ENCODE measurements around the gene BEST2.
"Not testable (repeated sequence)": the region's sequence is repeated elsewhere in the genome, so short reads cannot be mapped to it uniquely, and the experiment has no call there.

The BEST2 gene

DNA sequence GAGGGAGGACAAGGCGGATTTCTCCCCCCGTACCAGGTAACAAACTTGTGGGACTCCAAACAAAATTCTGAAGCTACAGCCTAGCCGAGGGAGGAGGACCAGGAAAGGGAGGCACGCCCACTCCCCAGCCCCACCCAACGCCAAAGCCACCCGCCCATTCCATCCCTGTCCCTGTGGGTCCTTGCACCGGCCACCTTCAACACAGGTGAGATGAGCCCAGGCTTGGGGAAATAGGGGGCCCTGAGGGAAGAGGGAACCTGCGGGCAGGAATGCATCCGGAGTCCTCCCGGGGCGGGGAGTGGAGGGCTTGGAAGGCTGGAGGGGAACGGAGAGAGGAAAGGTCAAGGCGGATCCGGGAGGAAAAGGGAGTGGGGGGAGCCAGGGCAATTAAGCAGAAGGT, at the start of gene BEST2:
BEST2 (plus strand) TSS at position 157 of the 400 bp plus-strand sequence. CDS start 802 bp downstream, outside the sequence.
- no peak for DNase-seq (ENCODE audit: low spot score)

DNA sequence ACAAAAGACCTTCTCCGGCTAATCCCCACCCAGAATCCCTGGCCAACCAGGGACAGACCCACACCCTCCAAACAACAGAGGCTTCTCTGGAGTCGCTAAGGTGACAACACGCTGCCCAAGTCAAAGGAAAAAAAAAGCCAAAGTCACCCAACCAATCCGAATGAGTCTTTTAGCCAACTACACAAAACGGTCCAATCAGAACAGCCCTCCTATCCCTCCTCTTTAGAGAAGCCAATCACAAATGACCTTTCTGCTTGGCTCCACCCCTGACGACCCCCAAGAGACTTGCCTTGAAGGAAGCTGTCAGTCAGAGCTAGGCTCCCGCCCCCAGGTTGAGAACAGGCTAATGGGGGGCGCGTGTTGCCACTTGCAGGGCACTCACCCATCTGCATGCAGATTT, 48.5 kb upstream of the BEST2 start:
- DNase-seq (ENCODE audit: low spot score) = peak; percentile 39

DNA sequence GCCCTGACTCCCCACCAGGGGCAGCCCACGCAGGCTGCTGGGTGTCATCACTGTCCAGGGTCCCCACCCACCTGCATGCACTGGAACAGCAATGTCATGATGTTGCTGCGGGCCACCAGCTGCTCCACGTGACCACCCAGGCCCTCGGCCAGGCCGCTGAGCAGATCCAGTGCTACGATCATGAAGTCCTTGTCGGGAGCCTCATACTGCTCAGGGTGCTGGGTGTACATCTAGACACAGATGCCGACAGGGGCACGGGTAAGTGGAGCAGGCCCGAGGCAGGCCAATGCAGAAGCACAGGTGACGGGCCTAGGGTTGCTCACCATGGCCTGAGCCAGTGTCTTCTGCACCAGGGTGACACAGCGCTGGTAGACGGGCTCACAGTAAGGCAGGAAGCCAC, 46.4 kb upstream of the BEST2 start:
- DNase-seq (ENCODE audit: low spot score) = no peak

DNA sequence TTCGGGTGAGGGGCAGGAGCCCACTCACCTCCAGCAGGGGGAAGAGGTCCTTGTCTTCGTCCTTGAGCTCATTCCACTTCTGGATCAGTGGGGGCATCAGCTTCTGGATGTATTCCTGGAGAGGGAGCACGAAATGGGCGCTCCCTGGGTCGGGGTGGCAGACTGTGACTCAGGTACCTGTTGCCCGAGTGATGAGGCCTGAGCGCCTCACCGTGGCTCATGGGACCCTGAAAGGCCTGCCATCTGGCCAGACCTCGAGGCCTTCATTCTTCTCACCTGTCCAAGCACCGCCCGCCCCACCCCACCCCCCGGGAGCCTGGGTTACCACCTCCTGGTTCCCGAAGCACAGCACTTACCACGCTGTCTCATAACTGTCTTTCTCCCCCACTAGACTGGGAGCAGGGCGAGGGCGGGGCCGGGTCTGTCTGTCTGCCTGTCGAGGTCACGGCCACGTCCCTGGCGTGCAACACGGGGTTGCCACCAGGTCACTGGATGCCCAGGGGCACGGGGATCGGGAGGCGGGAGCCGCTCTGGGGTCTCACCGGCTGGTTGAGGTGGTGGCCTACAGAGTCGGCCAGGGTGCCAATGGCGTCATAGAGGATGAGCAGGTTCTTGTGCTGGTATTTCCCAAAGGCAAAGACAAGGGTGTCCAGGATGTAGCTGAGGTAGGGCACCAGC, 45.8 kb upstream of the BEST2 start:
- DNase-seq (ENCODE audit: low spot score) = no peak

DNA sequence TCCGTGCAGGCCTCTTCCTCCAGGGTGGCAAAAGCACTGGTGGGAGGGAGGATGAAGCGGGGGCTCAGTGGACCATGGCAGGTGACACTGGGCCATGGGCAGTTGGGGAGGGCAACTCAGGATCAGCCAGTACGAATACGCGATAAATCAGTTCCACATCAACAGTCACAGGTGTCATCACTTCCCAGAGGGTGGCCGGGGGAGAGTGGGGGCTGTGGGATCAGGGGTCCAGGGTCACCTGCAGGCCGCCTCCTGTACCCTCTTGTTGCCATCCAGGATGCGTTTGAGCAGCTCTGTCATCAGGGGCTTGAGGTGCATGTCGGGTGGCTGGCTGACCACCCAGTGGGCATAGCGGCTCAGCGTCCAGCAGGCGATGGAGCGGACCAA, 45.3 kb upstream of the BEST2 start:
- no peak for DNase-seq (ENCODE audit: low spot score)

DNA sequence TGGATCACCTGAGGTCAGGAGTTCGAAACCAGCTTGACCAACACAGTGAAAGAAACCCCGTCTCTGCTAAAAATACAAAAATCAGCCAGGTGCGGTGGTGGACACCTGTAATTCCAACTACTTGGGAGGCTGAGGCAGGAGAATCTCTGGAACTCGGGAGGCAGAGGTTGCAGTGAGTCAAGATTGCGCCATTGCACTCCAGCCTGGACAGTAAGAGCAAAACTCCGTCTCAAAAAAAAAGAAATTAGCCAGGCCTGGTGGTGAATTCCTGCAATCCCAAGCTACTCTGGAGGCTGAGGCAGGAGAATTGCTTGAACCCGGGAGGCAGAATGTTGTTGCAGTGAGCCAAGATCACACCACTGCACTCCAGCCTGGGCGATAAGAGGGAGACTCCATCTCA, 43.0 kb upstream of the BEST2 start:
- DNase-seq (ENCODE audit: low spot score) = no peak

DNA sequence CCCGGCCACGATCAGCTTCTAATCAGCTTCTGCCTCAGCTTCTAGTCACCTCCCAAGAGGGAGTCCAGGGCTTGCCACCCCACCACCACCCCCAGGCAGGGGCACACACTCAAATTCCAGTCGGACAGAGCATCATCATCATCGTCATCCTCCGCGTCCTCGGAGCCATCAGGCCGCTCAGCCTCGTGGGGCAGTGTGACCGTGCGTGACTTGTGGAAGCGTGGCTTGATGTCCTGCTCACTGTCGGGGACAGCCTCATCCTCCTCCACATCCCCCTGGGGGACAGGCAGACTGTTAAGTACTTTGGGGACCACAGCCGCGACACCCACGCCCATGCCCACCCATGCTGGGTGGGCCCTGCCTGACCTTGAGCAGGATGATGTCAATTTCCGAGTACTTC, 40.4 kb upstream of the BEST2 start:
- DNase-seq (ENCODE audit: low spot score) = no peak

DNA sequence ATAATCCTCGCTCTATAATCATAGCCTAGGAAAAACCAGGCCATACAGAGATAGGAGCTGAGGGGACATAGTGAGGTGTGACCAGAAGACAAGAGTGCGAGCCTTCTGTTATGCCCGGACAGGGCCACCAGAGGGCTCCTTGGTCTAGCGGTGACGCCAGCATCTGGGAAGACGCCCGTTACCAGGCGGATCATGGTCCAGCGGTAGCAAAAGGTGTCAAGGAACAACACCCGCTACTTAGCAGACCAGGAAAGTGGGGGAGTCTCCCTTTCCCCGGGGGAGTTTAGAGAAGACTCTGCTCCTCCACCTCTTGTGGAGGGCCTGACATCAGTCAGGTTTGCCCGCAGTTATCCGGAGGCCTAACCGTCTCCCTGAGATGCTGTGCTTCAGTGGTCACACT, 39.5 kb upstream of the BEST2 start:
- DNase-seq (ENCODE audit: low spot score) = not testable (repeated sequence)

DNA sequence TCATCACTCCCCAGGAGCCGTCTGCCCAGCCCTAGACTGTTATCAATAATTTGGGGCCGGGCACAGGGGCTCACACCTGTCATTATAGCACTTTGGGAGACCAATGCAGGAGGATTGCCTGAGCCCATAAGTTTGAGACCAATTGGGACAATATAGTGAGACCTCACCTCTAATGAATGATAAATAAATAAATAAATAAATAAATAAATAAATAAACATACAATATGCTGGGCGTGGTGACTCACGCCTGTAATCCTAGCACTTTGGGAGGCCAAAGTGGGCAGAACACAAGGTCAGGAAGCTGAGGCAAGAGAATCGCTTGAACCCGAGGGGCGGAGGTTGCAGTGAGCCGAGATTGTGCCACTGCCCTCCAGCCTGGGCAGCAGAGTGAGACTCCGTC, 38.3 kb upstream of the BEST2 start:
- not testable (repeated sequence) for DNase-seq (ENCODE audit: low spot score)

DNA sequence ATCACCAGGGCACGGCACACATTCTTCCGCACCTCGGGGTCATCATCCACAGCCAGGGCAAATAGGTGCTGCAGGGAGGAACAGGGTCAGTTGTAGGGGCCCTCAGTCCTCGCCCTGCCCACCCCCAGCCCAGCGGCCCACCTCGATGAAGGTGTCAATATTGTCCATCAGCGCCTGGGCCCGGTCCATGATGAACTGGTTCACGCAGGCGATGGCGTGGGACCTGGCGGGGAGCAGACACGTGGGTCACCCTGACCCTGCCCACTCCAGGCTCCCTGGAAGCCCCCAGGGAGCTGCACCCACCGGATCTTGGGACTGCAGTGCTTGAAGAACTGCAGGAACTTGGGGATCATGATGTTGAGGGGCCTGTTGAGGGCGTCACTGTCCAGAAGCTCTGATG, 36.5 kb upstream of the BEST2 start:
- DNase-seq (ENCODE audit: low spot score) = no peak

DNA sequence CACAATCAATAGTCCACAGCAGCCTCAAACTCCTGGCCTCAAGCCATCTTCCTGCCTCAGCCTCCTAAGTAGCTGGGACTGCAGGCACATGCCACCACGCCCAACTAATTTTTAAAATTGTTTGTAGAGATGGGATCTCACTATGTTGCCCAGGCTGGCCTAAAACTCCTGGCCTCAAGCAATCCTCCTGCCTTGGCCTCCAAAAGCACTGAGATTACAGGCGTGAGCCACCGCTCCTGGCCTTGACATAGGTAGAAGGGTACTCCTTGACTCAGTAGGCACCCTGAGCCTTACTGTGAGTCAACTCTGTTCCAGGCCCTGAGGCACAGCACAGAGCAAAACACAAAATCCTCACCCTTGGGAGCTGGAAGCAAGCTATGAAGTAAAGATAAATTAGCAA, 35.7 kb upstream of the BEST2 start:
- DNase-seq (ENCODE audit: low spot score) = no peak

DNA sequence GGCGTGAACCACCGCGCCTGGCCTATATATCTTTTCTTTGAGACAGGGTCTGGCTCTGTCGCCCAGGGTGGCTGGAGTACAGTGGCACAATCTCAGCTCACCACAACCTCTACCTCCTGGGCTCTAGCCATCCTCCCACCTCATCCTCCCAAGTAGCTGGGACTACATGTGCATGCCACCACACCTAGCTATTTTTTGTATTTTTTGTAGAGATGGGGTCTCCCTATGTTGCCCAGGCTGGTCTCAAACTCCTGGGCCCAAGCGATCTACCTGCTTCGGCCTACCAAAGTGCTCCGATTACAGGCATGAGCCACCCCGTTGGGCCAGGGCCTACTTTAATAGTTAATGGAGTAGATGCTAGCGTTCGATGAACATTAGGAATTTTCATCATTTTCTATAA, 31.3 kb upstream of the BEST2 start:
- no peak for DNase-seq (ENCODE audit: low spot score)

DNA sequence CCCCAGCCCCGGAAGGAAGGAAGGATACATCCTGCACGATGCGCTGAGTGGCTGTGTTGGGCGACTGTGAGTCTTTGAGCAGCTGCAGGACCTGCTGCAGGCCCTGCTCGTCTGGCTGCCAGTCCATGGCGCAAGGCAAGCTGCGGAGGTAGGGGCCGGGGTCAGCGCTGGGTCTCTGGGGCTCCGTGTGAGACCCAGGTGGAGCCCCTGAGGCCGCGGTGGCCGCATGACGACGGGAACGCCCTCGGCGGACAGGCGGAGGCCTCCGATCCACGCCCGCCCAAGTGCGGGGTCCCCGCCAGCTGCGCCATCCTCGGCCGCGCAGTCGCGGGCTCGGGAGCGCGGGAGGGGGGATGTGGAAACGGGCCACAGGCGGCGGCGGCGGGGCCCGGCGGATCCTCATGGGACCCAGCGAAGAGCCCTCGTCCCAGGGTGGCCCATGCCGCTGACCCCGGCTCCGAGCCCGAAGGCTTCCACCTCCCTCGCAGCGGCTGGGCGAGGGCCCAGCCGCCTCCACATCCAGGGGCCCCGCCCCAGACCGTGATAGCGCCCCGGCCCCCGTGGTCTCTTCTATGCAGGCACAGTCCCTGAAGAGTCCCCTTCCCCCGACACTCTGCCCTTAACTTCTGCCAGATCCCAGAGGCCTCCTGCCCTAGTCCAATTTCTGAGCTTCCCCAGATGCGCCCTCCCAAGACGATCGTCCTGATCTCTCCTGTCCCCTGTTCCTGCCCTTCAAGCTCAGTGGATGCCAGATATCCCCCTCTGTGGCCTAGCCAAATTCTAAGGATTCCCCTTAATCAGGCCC, 30.5 kb upstream of the BEST2 start:
- DNase-seq (ENCODE audit: low spot score) = peak; percentile 35

DNA sequence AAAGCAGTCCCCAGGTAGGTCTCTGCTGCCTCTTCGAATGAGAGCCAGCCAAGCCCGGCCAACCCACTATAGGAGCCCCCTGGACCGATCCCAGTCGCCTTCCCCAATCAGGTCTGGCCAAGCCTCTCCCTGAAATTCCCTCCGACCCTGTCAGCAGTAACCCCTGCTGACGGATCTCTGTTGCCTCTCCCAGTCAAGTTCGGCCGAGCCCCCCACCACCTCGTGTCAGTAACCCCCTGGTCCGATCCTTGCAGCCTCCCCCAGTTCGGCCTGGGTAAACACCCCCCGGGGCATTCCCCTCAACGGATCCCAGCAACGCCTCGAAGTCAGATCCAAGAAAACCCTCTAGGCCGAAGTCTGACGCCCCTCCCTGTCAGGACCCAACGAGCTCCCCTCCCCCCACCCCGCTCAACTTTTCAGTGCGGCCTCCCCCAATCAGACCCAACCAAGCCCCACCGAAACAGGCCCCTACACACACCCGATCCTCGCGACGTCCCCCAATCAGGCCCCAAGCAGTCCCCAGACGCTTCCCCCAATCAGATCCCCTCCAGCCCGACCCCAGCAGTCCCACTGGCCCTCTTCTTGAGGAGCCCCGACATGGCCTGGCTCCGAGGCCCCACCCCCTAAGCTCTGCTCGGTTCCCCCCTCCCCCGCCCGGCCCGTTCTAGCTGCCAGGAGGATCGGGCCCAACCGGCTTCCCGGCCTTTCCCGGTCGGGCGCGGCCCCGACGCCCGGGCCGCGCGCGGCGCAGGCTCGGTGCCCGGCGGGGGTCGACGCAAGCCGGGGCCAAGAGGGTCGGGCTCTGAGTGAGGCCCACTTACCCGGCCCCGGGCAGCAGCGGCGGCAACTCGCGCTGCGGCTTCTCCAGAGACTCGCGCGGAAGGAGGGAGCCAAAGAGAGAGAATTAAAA, 29.7 kb upstream of the BEST2 start:
- peak; percentile 44 for DNase-seq (ENCODE audit: low spot score)

DNA sequence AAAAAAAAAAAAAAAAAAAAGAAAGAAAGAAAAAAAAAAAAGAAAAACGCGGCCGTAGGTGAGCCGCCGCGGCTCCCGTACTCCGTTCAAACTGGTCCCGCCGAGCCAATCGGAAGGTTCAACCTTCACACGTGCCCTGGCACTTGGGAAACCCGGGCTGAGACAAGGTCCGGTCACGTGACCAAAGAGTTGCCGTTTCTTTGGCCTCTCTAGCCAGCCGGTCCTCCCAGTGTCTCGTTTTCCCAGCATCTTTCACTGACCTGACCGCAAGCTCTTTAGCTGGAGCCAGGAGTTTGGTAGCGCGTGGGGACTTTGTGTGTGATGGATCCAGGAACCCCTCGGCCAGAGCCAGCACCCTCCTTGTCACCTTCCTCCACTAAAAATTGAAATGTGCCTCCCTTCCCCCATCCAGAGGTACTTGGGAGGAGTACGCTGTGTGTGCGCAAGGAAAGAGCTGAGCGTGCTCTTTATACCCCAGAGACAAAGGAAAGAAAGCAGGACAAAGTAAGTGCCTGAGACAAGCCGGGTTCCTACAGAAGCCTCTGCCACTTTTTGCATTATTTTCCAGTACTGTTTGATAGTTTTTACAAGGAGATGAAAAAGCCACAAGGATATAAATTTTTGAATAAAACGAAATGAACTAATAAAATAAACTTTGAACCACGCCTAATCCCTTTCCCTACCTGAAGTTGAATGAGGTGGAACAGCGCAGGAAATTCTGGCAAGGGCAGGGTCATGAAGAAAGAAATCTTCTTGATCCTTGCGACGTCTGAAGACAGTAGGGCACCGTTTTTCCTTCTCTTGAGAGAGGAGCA, 28.8 kb upstream of the BEST2 start:
- DNase-seq (ENCODE audit: low spot score) = peak; percentile 93

DNA sequence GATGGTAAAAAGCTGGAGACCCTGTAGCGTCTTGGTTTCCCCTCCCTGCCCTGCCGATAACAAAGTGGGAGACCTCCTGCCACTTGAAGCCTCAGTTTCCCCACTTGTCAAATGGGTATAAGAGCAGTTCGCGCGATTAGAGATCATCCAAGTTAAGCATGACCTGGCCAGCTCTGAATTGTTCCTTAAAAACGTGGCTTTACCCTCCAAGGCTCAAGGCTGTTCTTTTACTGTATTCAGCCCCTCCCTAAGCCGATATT, 28.3 kb upstream of the BEST2 start:
- no peak for DNase-seq (ENCODE audit: low spot score)

DNA sequence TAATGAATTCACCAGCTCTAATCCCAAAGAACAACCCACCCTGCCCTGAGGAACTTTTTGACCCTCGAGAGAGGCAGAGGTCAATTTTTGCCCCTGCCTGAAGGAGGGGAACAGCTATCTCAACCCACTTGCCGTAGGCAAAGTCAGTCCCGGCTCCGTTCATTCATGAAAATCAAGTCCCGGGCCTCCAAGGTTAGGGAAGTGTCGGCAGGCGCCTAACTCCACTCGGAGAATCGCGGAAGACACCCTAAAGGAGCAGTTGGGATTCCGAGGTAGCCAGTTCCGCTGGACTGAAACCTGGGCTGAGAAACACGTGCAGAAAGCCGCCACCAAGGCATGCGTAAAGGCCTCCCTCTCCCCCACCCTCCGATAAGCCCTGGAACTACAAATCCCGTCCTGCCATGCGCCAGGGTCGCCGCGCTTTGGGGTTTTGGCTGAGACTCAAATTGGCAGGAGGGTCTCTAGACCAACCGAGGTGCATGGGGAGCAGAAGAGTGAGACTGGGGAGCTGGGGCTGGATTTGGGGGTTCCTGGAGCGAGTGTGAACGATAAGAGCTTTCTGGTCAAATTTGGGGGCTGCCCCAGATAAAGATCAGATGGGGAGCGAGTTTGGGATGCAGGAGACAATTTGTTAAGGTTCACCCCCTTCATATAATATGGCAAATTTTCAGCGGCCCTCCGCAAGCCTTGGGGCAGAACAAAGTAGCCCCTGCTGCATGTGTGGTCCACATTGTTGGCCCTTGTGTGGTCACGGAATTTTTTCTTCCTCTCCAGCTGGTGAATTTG, 27.8 kb upstream of the BEST2 start, which contains the start of gene TNPO2:
TNPO2 (minus strand) TSS at position 292 of the 786 bp plus-strand sequence. CDS start 2,955 bp downstream, outside the sequence.
- peak; percentile 71 for DNase-seq (ENCODE audit: low spot score)

DNA sequence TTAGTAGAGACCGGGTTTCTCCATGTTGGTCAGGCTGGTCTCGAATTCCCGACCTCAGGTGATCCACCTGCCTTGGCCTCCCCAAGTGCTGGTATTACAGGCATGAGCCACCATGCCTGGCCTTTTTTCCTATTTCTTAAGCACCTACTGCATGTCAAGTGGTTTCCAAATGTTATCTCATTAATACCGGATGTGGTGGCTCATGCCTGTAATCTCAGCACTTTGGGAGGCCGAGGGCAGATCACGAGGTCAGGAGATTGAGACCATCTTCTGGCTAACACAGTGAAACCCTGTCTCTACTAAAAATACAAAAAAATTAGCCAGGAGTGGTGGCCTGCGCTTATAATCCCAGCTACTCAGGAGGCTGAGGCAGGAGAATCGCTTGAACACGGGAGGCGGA, 26.0 kb upstream of the BEST2 start:
- DNase-seq (ENCODE audit: low spot score) = not testable (repeated sequence)

DNA sequence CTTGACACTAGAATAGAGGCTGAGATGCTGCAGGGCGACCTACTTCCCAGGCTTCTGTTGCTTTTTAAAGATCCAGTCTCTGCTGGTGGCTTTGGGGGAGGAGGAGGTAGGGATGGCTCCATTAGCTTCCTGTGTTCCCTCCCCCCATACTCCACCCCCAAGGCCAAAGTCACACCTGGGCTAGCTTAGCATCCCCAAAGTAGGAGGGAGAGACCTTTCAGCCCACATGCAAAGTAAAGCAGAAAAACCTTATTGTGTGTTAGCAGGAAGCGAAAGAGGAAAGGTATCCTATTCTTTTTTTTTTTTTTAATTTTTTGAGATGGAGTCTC, 24.6 kb upstream of the BEST2 start:
- DNase-seq (ENCODE audit: low spot score) = no peak

DNA sequence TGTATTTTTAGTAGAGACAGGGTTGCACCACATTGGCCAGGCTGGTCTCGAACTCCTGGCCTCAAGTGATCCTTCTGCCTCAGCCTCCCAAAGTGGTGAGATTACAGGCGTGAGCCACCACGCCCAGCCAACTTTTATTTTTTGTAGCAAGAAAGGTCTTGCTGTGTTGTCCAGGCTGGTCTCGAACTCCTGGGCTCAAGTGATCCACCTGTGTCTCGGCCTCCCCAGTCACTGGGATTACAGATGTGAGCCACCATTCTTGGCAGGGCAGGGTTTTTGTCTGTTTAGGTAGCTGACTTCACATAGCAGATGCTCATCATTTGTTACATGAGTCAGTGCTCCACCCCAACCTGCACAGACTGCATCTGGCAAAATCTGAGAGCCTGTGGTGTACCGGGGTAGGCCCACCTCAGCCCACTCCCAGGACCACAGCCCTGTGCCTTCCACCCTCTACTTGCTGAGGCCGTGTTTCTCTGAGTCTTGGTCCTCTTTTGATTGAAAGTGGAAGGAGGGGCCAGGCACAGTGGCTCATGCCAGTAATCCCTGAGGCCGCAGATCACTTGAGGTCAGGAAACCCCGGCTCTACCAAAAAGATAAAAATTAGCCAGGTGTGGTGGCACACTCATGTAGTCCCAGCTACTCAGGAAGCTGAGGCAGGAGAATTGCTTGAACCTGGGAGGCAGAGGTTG, 23.7 kb upstream of the BEST2 start:
- DNase-seq (ENCODE audit: low spot score) = no peak

DNA sequence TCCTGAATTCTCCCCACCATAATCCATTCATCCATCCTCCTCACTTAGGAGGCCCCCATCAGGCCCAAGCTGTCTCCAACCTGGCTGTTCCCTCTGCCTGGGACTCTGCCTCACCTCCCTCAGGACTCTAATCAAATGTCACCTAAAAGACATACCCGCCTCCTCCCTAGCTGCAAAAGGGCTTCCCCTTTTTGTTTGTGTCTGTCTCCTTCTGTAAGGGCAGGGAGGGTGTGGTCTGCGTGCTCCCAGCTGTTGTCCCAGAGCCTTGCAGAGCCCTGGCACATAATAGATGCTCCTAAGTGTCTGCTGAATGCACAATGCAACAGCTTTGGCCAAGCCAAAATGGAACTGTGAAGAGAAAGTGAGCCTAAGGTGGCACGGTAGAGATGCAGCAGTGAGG, 21.5 kb upstream of the BEST2 start:
- DNase-seq (ENCODE audit: low spot score) = no peak

Data from kidney capillary endothelial cell (primary cell).